Kidney capillary endothelial cell (primary cell): ENCODE measurements around the gene EXOC6.

Experiments used
- DNase-seq: peaks from one replicate; pipeline ENCODE4 v3.0.0-alpha.2; 2018; ENCODE audit warnings: low spot score

Gene EXOC6

GRCh38 chr10:93064874-93065660, 216.7 kb downstream of the EXOC6 start:
- no peak for DNase-seq

- DNase-seq, result no peak
Observed at GRCh38 chr10:93065675-93066543, 217.6 kb downstream of the EXOC6 start.

- no peak for DNase-seq
Observed at GRCh38 chr10:93066544-93066913, 218.2 kb downstream of the EXOC6 start.

GRCh38 chr10:93067443-93068365, 219.4 kb downstream of the EXOC6 start:
- DNase-seq, result no peak

- DNase-seq, result no peak
Observed at GRCh38 chr10:93068411-93069244, 220.3 kb downstream of the EXOC6 start.

GRCh38 chr10:93069245-93069561, 220.9 kb downstream of the EXOC6 start:
- DNase-seq, result no peak

GRCh38 chr10:93070378-93071176, 222.3 kb downstream of the EXOC6 start:
- no peak for DNase-seq

- no peak for DNase-seq
Observed at GRCh38 chr10:93071177-93071472, 222.8 kb downstream of the EXOC6 start.

GRCh38 chr10:93071674-93072224, 223.4 kb downstream of the EXOC6 start:
- DNase-seq, result no peak

GRCh38 chr10:93072225-93072712, 223.9 kb downstream of the EXOC6 start:
- DNase-seq, result no peak

GRCh38 chr10:93072713-93073538, 224.6 kb downstream of the EXOC6 start:
- no peak for DNase-seq

- DNase-seq, result no peak
Observed at GRCh38 chr10:93073539-93074146, 225.3 kb downstream of the EXOC6 start, which contains the start of gene CYP26A1. TSS of gene CYP26A1 (plus strand) at chr10:93073893. CDS start at chr10:93073935, 42 bp downstream.

- DNase-seq, result no peak
Observed at GRCh38 chr10:93074147-93074596, 225.9 kb downstream of the EXOC6 start.

- DNase-seq, result no peak
Observed at GRCh38 chr10:93074597-93075368, 226.5 kb downstream of the EXOC6 start.

GRCh38 chr10:93075369-93076221, 227.3 kb downstream of the EXOC6 start:
- DNase-seq, result no peak

- no peak for DNase-seq
Observed at GRCh38 chr10:93076871-93077270, 228.6 kb downstream of the EXOC6 start.

- no peak for DNase-seq
Observed at GRCh38 chr10:93077860-93078337, 229.6 kb downstream of the EXOC6 start.
